ENCODE measurements around the gene FBXO21.
"Not testable (repeated sequence)": the region's sequence is repeated elsewhere in the genome, so short reads cannot be mapped to it uniquely, and the experiment has no call there.

FBXO21 gene

DNA sequence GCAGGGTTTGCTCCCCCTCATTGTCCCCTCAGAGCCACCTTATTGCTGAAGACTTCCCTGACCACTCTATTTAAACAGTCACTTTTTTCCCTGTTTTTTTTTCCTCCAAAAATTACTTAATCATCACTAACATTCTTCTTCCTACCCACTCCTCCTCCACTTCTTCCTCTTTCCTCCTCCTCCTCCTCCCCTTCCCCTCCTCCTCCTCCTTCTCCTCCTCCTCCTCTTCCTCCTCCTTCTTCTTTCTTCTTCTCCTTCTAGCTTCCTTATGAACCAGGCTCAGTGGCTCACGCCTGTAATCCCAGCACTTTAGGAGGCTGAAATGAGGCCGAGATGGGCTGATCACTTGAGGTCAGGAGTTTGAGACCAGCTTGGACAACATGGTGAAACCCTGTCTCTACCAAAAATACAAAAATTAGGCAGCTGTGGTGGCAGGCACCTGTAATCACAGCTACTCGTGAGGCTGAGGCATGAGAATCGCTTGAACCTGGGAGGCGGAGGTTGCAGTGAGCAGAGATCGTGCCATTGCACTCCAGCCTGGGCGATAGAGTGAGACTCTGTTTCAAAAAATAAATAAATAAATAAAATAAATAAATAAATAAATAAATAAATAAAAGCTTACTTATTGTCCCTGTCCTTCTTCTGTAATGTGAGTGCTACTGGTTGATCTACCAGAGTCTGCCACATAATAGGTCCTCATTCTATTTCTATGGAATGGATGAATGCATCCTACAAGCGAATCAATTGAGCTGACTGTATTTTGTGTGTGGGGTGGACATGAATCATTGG lies 9.9 kb upstream of the FBXO21 start:
- not testable (repeated sequence) for DNase-seq

DNA sequence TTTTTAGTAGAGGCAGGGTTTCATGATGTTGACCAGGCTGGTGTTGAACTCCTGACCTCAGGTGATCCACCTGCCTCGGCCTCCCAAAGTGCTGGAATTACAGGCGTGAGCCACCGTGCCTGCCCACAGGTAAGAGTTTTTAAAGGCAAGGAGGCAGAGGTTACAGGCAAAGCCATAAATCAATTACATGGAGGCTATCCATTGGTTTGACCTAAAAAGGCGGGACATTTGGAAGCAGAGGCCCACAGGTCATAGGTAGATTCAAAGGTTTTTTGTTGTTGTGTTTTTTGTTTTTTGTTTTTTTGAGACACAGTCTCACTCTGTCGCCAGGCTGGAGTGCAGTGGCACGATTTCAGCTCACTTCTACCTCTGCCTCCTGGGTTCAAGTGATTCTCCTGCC lies 6.1 kb upstream of the FBXO21 start:
- DNase-seq, result not testable (repeated sequence)

DNA sequence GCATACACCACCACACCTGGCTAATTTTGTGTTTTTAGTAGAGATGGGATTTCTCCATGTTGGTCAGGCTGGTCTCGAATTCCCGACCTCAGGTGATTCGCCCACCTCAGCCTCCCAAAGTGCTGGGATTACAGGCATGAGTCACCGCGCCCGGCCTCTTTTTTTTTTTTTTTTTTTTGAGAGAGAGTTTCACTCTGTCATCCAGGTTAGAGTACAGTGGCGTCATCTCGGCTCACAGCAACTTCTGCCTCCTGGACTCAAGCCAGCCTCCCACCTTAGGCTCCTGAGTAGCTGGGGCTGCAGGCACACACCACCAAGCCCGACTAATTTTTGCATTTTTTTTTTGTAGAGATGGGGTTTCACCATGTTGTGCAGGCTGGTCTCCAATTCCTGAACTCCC lies 4.8 kb upstream of the FBXO21 start:
- DNase-seq, result not testable (repeated sequence)

DNA sequence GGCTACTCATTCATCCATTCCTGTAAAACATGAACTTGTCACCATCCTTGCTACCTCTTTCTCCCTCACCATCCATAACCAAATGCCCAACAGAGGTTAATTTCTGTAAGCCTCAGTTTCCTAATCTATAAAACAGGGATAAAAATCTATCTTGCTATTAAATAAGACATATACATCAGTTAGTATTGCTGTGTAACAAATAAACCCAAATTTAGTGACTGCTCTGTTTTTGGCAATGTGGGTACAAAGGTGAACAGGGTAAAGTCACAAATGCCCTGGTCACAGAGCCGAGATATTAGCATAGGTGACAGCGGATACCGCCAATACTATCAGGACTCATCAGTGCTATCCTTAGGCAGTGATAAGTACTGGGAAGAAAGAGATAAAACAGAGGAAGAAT lies 3.6 kb upstream of the FBXO21 start:
- DNase-seq, result no peak

DNA sequence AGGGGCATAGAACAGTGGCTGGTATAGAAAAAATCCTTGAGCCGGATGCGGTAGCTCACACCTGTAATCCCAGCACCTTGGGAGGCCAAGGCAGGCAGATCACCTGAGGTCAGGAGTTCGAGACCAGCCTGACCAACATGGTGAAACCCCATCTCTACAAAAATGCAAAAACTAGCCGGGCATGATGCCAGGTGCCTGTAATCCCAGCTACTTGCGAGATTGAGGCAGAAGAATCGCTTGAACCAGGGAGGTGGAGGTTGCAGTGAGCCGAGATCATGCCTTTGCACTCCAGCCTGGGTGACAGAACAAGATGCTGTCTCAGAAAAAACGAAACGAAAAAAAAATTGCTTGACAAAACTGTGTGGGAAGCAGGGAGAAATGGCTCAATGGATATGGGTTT lies 2.3 kb upstream of the FBXO21 start:
- not testable (repeated sequence) for DNase-seq

DNA sequence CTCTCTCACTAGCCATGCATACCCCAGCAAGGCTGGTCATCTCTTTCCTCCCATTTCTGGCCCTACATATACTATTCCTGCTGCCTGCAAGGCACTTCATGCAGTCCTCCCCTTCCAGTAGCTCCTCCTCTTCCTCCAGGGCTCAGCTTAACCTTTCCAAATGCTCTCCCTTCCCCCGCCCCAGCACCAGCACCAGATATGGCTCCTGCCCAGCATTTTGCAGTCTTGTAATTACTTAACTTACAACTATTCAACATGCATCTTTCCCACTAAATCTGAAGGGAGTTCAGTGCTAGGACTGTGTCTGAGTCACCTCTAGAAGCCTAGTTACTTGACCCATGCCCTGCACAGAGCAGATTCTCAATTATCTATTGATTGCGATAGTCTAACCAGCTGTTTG lies 1.8 kb upstream of the FBXO21 start:
- DNase-seq, result no peak

DNA sequence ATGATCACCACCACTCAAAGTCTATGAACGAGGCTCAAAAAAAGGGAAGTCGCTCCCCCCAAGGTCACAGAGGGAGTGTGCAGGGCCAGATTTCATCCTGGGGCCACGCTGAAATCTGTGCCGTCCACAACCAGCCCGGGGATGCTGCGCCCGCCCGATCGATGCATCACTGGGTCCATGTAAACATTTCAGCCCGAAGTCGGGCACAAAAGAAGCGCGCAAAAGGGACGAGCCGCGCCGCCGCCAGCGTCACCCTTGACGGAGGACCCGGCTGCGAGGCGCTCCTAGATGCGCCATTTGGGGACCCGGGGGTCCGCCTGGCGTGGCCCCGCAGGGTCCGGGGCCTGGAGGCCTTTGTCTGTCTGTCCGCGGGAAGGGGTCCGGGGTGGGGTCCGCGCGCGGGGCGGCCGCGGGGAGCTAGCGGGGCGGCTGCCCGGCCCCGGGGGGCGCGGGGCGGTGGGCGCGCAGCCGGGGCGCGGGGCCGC lies 503 bp downstream of the FBXO21 start:
- DNase-seq, result no peak

DNA sequence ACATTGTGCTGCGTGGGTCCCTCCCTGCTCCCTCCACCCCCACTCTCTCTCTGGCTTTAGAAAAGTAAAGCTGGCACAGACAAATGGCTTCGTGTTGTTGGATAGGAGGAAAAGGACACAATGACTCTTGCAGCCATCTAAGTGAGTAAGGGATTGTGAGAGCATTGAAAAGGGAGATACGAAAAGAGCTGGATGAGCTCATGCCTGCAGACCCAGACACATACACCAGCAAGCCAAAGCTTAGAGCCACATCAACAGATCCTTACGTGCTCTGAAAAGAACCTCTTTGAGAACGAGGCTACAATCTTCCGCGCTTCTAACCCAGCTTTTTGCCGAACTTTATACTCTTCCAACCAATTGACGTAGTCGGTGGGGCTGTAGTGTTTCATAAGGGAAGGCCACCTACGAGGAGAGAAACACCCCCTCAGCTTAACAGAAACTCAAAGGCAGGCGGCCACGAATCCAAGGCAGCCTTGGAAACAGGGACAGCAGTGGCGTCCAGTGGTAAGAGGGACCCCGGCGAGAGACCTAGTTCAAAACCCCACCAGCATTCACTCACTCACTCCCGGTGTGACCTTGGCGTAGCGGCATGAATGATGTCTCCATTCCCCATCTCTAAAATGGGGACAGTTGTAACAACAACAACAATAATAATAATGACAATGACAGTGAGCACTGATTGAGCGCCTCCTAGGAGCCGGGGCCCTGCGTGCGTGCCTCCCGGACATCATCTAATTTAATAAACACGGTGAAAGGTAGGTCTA lies 1.1 kb downstream of the FBXO21 start:
- no peak for DNase-seq

DNA sequence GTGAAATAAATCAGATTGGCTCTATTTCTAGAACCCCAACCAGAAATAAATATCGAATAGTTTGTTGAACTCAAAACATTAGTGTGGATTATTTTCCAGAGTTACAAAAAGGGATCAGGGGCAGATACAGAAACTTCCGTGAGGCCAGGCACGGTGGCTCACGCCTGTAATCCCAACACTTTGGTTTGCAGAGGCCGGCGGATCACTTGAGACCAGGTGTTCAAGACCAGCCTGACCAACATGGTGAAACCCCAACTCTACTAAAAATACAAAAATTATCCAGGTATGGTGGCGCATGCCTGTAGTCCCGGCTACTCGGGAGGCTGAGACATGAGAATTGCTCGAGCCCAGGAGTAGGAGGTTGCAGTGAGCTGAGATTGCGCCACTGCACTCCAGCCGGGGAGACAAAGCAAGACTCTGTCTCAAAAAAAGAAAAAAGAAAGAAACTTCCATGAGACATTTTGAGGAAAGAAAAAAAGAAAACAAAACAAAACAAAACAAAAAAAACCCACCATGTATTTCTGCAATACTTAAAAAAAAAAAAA lies 2.1 kb downstream of the FBXO21 start:
- DNase-seq, result no peak

DNA sequence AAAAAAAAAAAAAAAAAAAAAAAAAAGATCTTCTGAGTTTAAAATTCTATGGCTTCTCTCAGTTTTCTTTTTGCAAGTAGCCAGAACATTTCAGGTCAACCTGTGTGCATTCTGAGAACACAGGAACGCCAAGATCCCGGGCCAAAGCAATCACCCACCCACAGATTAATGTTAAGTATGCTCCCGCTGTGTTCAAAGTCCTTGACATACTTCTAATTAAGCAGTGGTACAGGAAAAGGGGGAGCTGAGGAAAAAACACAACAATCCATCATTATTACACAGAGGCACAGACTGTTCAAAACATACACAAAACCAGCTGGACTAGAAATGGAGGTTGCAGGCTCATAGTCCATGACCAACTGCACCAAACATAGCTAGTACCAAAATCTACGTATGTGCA lies 2.8 kb downstream of the FBXO21 start:
- no peak for DNase-seq

DNA sequence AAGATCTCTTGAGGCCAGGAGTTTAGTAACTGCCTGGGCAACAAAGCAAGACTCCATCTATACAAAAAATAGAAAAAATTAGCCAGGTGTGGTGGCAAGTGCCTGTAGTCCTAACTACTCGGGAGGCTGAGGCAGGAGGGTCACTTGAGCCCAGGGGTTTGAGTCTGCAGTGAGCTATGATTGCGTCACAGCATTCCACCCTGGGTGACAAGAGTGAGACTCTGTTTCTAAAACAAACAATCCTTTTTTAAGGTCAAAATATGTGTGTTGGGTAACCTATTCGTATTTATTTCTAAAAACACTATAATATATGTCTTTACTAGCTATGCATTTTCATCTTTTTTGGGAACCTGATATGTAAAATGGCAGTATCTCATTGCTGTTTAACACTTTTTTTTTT lies 7.4 kb downstream of the FBXO21 start:
- DNase-seq, result no peak

DNA sequence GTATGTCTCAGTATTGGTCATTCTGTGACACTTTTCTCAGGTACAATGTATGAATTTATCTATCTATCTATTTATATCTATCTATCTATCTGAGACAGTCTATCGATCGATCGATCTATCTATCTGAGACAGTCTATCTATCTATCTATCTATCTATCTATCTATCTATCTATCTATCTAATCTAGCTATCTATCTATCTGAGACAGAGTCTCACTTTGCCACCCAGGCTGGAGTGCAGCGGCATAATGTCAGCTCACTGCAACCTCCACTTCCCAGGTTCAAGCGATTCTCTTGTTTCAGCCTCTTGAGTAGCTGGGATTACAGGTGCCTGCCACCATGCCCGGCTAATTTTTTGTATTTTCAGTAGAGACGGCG lies 8.8 kb downstream of the FBXO21 start:
- not testable (repeated sequence) for DNase-seq

DNA sequence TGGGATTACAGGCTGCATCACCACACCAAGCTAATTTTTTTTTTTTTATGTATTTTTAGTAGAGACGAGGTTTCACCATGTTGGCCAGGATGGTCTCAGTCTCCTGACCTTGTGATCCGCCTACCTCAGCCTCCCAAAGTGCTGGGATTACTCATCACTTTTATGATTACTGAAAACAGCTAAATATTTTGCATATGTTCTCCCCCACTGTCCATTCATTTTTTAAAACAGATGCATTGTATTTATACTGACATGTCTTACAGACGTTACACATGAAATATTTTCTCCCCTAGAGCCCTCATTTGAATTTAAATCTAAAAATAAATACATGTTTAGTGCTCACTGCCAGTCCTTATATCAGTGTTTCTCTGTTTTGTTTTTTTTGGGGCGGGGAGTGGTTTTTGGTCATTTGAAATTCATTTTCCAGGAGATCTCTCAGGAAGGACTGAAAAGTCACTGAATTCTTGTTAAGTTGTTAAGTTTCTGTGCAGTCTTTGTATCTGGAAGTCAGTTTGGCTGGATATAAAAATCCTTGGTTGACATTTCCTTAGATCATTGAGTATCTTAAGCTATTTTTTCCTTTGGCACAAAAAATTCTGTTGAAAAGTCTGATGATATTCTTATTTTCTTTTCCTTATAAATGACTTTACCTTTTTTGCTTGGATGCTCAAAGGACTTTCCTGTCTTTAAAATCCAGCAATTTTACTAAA lies 9.4 kb downstream of the FBXO21 start:
- DNase-seq, result no peak

DNA sequence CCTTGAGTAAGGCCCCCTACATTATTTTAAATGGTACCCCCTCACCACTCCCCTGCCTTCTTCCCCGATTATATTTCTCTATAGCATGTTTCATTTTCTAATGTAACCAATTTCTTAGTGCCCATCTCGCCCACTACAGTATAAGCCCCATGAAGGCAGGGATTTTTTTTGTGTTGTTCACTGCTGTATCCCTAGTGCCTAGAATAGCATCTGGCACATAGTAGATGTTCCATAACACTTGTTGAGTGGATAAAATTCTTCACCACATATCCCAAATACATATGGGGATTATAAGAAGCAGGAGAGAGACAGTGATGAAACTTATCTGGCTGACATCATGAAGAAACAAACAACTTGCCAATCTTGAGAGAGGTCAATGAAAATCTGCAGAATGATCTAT lies 11.5 kb downstream of the FBXO21 start:
- DNase-seq, result no peak

DNA sequence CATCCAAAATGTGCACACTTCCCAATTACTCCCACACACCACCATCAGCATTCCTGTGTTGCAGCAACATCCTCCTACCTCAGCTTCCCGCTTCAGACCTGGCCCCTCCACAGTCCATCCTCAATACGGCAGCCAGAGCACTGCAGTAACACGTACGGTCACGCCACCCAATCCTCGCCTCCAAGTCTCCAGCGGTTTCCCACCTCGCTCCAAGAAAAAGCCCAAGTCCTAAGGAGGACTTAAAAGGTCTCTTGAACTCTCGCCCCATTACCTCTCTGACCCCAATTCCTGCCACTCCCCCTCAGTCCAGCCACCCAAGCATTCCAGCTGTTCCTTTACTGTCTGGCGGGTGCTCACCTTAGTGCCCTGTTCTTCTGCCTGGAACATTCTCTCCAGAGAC lies 12.0 kb downstream of the FBXO21 start:
- DNase-seq, result no peak

DNA sequence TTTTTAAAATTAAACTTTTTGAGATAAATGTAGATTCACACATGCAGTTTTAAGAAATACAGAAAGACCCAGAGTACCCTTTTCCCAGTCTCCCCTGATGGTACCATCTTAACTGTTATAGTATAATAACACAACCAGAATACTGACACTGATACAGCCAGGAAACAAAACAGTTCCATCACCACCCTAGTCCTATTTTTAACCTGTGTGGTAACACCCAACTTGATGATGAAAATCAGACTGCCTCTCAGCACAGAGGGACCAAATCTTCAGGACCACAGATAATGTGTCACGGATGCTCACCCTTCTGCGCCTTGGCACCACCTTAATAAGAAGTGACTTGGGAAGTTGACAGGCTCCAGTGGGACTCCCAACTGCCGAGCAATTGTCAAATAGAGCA lies 18.1 kb downstream of the FBXO21 start:
- DNase-seq, result no peak

DNA sequence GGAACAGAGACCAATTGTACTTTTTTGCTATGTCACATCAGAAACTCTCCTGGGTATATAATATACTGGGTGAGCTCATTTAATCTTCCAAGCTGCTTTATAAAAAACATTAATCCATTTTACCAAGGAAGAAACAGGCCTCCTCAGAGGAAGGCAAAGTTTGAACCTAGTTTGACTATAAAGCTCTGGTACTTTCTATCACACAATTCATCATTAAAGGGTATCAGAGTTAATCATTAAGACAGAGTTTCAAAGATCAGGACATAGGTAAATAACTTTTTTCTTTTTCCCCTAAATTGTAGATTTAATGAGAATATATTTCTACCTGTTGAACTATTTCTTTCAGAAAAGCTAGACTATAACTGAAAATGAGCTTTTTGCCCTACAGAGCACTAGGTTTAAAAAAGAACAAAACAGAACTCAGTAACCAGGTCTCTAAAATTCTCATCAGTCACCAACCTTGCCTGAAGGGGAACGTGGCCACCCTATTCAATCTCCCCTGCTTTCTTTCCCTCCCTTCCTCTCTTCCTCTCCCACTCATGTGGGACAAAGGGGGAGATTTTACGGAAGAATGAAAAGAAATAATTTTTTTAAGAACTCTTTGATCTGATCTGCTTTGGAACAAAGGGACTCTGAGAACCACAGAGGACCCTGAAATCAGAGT lies 18.6 kb downstream of the FBXO21 start:
- no peak for DNase-seq

DNA sequence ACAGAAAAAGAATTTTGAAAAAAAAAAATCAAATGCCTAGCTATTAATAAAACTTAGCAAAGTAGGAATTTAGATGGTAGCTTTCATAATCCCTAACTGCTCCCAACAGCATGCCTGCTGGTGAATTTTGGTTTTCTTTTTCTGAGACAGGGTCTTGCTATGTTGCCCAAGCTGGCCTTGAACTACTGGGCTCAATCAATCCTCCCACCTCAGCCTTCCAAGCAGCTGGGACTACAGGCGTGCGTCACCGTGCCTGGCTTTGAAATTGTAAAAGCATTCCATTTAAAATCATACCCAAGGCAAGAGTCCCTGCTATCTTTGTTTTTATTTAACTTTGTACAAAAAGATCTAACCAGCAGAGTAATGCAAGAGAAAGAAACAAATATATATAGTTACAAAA lies 20.7 kb downstream of the FBXO21 start:
- DNase-seq, result no peak

DNA sequence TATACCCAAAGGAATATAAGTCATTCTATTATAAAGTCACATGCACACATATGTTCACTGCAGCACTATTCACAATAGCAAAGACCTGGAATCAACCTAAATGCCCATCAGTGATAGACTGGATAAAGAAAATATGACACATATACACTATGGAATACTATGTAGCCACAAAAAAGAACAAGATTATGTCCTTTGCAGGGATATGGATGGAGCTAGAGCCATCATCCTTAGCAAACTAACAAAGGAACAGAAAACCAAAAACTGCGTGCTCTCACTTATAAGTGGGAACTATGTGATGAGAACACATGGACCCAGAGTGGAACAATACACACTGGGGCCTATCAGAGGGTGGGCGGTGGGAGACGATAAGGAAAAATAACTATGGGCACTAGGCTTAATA lies 21.3 kb downstream of the FBXO21 start:
- DNase-seq, result no peak

DNA sequence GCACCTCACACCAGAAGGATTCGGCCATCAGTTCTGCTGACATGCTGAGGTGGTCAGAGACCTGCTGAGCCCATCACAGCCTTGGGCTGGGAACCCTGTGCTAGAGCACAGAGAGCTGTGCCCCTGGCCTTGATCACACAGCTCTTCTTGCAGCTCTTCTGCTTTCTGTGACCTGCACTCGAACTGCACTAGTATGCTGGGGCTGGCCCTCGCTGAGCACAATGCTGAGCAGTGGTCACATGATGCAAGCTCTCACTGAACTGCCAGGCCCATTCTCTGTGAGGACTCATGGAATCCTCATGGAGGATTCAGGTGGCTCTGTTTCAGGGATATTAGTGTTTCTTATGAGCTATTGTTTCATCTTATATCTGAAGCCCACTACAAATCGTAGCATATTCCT lies 22.5 kb downstream of the FBXO21 start:
- no peak for DNase-seq

DNA sequence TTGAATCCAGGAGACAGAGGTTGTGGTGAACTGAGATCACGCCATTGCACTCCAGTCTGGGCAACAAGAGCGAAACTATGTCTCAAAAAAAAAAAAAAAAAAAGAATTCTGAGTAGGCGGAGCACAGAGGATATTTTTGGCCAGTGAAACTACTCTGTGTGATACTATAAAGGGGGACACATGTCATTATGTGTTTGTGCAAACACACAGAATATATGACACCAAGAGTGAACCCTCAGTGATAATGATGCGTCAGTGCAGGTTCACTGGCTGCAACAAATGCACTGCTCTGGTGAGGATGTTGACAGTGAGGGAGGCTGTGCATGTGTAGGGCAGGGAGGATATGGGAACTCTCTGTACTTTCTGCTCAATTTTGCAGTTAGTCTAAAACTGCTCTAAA lies 24.2 kb downstream of the FBXO21 start:
- DNase-seq, result no peak

DNA sequence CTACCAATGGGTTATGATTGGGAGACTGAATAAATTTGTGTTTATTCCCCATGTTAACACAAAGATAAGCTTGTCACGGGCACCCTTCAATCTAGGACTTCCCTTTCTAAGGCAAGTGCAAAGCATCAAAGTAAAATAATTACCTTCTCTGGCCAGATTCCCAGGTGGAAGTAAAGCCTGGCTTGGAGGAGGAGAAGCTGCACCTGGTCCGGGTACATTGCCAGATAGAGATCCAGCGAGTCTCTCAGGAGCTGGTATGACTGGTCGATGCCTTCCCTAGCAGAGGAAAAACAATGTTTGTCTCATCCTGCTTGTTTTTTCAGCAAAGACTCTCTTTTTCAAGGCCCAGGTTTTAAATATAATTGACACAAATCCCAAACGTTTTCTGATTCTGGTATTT lies 24.9 kb downstream of the FBXO21 start:
- DNase-seq, result no peak

DNA sequence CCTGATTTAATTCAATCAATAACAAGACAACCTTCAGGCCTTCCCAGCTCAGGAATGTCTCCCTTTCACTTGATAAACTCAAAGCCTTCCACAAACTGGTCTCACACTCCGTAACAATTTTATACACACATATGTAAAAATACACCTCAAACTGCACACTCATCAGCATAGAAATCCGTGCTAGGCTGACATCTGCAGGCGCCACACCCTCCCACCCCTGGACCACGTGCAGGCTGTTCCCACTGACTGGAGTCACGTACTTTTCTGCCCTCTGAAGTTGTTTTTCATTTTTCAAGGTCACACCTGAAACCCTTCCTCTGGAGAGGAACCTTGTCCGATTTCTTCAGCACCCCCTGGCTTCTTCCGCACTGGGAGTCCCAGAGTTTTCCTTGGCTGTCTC lies 27.6 kb downstream of the FBXO21 start:
- no peak for DNase-seq

Measured in amniotic stem cell (primary cell).